SJCRH30 (cell line): Measurements from ENCODE around the gene SH2D6. TPM values are rescaled to one million over a fixed set of nuclear protein-coding genes. Genes with fewer than 3 reads are reported as not detected.
A peak's percentile ranks its signal among the peaks of the same experiment; 100 is the strongest.
"Not testable (repeated sequence)": the region's sequence is repeated elsewhere in the genome, so short reads cannot be mapped to it uniquely, and the experiment has no call there.

Experiments
- DNase-seq, 2 experiments: peaks; one replicate each; pipeline ENCODE4 v3.0.0-alpha.2; 2015 to 2020
- H3K27ac ChIP-seq: fragments of 250-450 bp; sonication (Bioruptor Pico); 2 replicates; pipeline ENCODE4 v1.5.1; 2020; ENCODE audit warnings: mild to moderate bottlenecking, moderate library complexity
- H3K27me3 ChIP-seq: fragments of 250-450 bp; sonication (Bioruptor Pico); 2 replicates; pipeline ENCODE4 v1.5.1; 2020; ENCODE audit warnings: mild to moderate bottlenecking, moderate library complexity
- H3K36me3 ChIP-seq: fragments of 250-450 bp; sonication (Bioruptor Pico); 2 replicates; pipeline ENCODE4 v1.5.1; 2020; ENCODE audit warnings: mild to moderate bottlenecking, moderate library complexity
- H3K4me1 ChIP-seq: fragments of 250-450 bp; sonication (Bioruptor Pico); 2 replicates; pipeline ENCODE4 v1.5.1; 2020; ENCODE audit warnings: mild to moderate bottlenecking, moderate library complexity
- H3K4me3 ChIP-seq: fragments of 250-450 bp; sonication (Bioruptor Pico); 2 replicates; pipeline ENCODE4 v1.5.1; 2020; ENCODE audit warnings: mild to moderate bottlenecking, moderate library complexity
- H3K9me3 ChIP-seq: fragments of 250-450 bp; sonication (Bioruptor Pico); replicated peaks from 2 replicates; pipeline ENCODE4 v1.5.1; 2020; ENCODE audit warnings: mild to moderate bottlenecking, moderate library complexity
- total RNA-seq: library from RNA; depleted of rRNA; stranded (reverse); fragments of >200 nt; shearing (Covaris generic); gene quantifications from 2 replicates; pipeline ENCODE4 v1.2.3, GENCODE V29; 2014

Gene SH2D6
- total RNA-seq, 1 experiment from 2014 or later: 0.77 TPM

DNA sequence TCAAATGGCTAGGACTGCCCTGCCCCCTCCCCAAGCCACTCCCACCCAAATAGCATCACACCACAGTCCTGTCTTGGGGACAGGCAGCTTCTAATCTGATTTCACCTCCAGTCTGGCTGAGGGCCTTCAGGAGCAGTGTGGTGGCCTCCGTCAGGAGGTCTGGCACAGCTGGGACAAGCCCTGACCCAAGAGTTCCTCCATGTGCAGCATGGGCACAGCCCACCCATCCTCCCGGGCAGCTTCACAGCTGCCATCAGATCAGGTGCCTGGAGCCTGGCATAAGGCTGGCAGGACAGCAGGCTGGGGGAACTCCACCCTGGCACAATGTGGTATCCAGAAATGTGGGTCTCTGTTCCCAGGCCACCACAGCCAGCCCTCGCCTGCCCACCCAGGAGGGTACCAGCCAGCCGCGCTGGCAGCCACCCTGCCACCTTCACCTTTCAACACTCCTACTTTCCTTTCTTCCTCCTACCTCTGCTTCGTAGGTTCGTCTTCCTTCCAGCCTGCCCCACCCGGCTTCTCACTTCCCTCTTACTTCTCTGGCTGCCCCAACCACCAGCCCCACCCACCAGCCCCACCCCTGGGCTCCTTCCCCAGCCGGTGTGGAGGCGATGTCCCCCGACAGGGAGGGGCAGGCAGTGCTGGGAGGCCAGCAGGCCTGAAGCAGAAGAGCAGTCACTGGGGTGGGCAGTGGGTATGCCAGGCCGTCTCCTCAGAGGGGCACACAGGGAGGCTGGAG, 8.5 kb upstream of the SH2D6 start, which contains the start of gene CAPG:
CAPG (minus strand) TSS at position 522 of the 739 bp plus-strand sequence. CDS start 8,221 bp downstream, outside the sequence.
- H3K27ac ChIP-seq: no peak within 1 kb of the TSS
- no peak for DNase-seq
- no peaks in the 10 kb centered on the region for H3K9me3 ChIP-seq
- H3K36me3 ChIP-seq: no peaks in the 10 kb centered on the region
- peaks cover 4% of the 10 kb centered on the region; the same call in 1 of the 2 replicates for H3K4me1 ChIP-seq
- no peak within 1 kb of the TSS for H3K4me3 ChIP-seq
- no peaks in the 10 kb centered on the region for H3K27me3 ChIP-seq

DNA sequence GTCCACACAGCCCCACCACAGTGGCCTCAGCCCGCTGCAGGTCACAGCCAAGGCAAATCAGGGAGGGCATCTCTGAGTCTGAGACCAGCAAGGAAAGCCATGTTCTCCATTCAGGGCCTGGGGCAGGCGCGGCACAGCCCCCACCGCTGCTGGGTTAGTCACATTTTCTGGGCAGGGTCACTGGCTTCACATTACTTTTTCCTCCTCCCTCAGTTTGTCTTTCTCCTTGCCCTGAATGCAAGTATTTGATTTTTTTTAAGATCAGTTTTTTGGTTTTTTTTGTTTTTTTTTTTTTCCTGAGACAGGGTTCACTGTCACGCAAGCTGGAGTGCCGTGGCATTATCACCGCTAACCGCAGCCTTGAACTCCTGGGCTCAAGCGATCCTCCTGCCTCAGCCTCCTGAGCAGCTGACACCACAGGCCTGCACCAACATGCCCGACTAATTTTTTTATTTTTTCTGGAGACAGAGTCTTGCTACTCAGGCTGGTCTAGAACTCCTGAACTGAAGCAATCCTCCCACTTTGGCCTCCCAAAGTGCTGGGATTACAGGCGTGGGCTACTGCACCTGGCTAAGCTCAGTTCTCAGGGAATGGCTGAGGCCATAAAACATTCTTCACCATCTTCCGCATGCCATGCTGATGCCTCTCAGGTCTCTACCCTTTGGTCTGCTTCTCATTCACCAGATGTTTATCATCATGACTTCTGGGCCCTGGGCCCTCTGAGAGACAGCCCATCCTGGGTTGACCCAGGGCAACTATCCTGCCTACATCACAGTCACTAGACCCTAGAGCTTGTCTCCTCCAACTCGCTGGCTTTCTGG, 7.7 kb upstream of the SH2D6 start:
- Histone ChIP-seq H3K27ac (no peak overlapping the region), H3K4me3 (no peak overlapping the region), H3K36me3 (no peaks in the 10 kb centered on the region), H3K9me3 (no peaks in the 10 kb centered on the region), H3K4me1 (peaks cover 4% of the 10 kb centered on the region; the same call in 1 of the 2 replicates), H3K27me3 (no peaks in the 10 kb centered on the region)
- no peak for DNase-seq

DNA sequence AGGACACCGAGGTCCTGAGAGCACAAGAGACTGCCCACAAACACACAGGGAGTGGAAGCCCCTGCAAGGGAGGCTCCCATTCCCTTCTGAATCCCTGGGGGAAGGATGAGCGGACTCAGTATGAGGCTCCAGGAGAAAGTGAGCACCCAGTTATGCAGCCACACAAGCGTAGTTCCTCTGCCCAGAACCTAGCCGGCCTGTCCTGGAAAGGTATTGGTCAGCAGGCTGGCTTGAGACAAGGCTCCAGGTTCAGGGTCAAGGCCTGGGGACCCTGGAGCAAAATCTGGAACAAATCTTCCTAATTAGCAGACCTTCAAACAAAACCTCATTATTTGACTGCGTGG, 7.1 kb upstream of the SH2D6 start:
- Histone ChIP-seq H3K4me3 (no peak overlapping the region), H3K9me3 (no peaks in the 10 kb centered on the region), H3K4me1 (peaks cover 4% of the 10 kb centered on the region; the same call in 1 of the 2 replicates), H3K27me3 (no peaks in the 10 kb centered on the region), H3K36me3 (no peaks in the 10 kb centered on the region), H3K27ac (no peak overlapping the region)
- DNase-seq: no peak

DNA sequence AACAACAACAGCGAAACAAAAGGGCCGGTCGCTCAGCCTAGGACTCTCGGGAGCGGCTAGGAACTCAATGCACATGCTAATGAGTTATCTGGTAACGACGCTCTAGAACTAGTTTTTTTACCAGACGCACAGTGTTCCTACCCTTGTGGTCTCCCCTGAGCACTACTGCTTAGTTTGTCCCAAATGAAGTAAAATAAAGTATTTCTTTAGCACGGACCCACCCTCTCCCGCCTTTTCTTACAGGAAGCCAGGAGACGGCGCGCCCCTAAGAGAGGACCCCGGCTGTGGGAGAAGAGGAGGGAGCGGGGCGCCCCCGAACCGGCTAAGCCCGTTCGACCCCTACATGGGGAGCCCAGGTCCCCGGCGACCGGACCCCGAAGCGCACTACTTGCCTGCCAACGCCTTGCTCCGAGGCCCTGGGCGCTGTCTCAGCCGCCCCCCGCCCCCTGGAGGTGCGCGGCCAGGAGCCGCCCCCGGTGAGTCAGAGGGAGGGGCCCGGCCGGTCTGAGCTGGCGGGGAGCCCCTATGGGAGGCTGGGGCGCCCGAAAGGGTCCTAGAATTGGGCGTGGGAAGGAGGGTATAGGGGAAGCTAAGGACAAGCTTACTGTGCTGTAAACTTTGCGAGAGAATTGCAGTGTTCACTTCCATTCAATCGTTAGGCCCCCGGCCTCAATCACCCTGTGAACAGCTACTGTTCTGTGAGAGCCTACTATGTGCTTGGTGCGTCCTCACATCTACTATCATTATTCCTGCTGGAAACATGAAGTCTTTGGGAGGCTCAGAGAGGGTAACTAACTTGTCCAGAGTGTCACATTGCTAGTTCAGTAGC, 4.7 kb upstream of the SH2D6 start:
- H3K27ac ChIP-seq: no peak overlapping the region
- DNase-seq: no peak

DNA sequence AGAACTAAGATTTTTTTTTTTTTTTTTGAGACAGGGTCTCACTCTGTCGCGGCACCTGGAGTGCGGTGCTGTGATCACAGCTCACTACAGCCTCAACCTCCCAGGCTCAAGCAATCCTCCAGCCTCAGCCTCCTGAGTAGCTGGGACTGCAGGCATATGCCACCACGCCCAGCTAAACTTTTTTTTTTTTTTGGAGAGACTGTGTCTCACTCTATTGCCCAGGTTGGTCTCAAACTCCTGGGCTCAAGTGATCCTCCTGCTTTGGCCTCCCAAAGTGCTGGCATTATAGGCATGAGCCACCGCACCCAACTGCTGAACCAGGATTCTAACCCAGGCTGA, 4.1 kb upstream of the SH2D6 start:
- H3K27me3 ChIP-seq, H3K27ac ChIP-seq, H3K36me3 ChIP-seq, H3K4me3 ChIP-seq, H3K9me3 ChIP-seq, DNase-seq, H3K4me1 ChIP-seq: not testable (repeated sequence)

More for the DNA sequence above, 4.7 kb upstream of the SH2D6 start:
- Histone ChIP-seq H3K9me3 (no peaks in the 10 kb centered on the region), H3K27me3 (no peaks in the 10 kb centered on the region), H3K4me1 (peaks cover 3% of the 10 kb centered on the region; the same call in 1 of the 2 replicates), H3K4me3 (no peak overlapping the region), H3K36me3 (no peaks in the 10 kb centered on the region)

DNA sequence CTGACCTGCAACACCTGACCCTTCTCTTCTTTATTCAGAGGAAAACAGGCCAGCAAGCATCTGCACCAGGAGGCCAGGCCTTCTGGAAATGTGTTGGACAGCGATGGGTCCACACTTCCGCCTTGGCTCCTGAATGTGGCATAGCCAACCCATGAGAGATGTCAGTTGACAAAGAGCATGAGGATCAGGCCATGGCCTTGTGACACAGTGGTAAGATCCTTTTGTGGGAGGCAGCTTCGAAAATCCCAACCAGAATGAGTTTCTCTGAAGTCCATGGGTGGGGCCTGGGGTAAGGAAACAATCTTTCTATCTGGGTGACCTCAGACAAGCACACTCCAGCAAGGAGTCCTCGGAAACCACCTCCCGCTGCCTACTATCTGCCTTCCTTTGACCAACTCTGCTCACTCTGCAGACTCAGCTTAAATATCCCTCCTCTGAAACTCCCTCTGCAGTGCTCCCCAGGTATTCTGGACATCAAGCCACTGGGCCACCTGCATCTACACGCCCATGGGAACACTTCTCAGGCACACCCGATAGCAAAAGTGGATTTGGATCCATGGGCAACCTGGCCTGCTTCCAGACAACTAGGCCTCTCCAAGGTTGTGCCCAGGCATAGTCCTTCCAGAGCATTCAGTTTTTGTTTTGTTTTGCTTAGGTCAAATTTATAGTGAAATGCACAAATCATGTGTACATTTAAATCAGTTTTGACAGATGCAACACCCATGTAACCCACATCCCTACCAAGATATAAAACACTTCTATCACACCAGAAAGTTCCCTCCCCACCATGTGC, 3.6 kb upstream of the SH2D6 start:
- Histone ChIP-seq H3K9me3 (no peaks in the 10 kb centered on the region), H3K27ac (no peak overlapping the region), H3K36me3 (no peaks in the 10 kb centered on the region), H3K4me1 (peaks cover 3% of the 10 kb centered on the region; the same call in 1 of the 2 replicates), H3K4me3 (no peak overlapping the region), H3K27me3 (no peaks in the 10 kb centered on the region)
- DNase-seq: no peak

DNA sequence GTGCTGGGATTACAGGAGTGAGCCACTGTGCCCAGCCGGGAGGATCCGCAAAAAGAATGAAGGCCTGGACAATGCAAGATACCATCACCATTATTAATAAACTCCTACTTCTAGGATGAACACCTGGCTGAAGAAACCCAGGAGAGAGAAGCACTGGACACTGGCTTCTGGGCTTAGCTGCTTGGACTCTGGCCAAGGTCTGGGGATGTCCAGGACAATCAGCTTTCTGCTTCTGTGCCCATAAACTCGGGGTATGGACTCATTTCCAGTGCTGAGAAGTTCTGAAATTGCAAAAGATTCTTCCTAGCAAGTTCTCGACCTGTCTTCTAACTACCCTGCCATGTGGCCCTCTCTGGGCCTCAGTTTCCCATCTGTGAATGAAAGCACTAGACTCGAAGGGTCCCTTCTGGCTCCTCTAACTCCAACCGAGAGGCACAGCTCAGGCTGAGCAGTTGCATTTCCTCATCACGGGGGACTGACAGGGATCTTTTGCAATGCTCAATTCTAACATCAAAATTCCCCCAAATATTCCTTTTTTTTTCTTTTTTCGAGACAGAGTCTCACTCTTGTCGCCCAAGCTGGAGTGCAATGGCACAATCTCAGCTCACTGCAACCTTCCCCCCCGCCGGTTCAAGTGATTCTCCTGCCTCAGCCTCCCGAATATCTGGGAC, 2.4 kb upstream of the SH2D6 start:
- H3K4me1 ChIP-seq: peaks cover 7% of the 10 kb centered on the region
- H3K36me3 ChIP-seq: no peaks in the 10 kb centered on the region
- no peak overlapping the region for H3K27ac ChIP-seq
- H3K27me3 ChIP-seq: no peaks in the 10 kb centered on the region
- H3K9me3 ChIP-seq: no peaks in the 10 kb centered on the region
- DNase-seq: no peak
- H3K4me3 ChIP-seq: no peak overlapping the region

DNA sequence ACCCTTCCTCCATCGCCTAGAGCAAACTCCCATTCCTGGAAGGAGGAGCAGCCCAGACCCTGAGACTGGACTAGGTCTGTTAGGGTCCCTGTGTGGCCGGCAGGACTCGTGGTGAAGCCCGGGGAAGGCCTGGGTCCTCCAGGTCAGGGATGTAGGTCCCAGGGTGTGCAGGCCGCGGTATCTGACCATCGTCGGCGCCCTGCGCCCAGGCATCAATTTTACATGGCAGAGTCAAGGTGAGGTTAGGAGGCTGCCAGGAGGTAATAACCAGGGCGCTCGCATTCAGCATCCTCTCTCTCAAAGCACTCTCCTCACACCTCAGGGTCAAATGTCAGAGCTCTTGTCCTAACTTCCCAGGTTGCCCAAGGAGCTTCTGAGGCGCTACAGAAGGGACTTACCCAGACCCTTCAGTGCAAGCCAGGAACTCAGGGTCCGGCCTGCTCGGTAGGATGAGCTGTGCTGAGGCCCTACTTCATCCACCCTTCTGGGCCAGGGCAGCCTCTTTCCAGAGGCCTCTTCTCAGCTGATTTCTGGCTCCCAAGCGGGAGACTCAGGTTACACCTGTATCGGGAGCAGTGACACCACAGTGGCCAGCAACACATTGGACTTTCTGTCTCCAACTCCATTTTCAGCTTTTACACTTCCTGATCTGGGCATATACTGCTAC, 628 bp downstream of the SH2D6 start:
- Histone ChIP-seq H3K9me3 (no peaks in the 10 kb centered on the region), H3K27me3 (no peaks in the 10 kb centered on the region), H3K27ac (peak overlapping the region; percentile 84), H3K36me3 (no peaks in the 10 kb centered on the region), H3K4me1 (peaks cover 18% of the 10 kb centered on the region), H3K4me3 (peak overlapping the region; percentile 72)
- no peak for DNase-seq

DNA sequence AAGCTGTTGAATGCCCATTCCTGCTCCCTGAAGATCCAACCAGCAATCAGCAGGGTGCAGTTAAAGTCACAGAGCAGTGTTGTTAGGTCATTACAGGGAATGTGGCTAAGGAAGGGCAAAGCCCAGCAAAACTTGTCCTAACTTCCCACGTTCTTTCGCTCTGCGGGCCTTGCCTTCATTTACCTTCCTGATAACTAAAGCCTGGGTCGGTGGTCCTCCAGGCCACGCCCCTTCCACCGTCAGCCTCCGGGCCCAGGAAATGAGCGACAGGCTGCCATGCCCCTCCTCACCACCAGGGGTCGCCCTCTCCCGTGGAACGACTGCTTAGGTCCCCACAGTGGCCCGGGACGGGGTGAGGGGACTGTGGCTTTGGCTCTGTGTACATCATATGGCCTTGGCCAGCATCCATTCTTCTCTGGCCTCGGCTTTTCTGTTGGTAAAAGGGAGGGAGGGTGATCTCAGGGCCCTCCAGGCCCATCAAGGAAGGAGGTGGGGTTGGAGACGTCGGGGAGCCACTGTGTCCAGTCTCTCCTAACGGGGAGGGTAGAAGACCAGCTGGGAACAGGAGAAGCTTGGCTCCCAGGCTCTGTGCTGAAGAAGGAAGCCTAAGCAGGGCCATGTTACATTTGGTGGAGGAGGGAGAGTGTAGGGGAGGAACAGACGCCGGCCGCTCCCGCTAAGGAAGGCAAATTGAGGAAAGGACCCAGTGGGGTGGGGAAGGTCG, 2.2 kb downstream of the SH2D6 start:
- H3K27me3 ChIP-seq: no peaks in the 10 kb centered on the region
- H3K36me3 ChIP-seq: no peaks in the 10 kb centered on the region
- no peaks in the 10 kb centered on the region for H3K9me3 ChIP-seq
- H3K4me1 ChIP-seq: peaks cover 18% of the 10 kb centered on the region
- H3K27ac ChIP-seq: 0 out of 2 replicates have a peak overlapping the region, but pooled peaks have one; percentile 2
- DNase-seq: peak; percentile 89 to 96
- H3K4me3 ChIP-seq: peak overlapping the region; percentile 4

DNA sequence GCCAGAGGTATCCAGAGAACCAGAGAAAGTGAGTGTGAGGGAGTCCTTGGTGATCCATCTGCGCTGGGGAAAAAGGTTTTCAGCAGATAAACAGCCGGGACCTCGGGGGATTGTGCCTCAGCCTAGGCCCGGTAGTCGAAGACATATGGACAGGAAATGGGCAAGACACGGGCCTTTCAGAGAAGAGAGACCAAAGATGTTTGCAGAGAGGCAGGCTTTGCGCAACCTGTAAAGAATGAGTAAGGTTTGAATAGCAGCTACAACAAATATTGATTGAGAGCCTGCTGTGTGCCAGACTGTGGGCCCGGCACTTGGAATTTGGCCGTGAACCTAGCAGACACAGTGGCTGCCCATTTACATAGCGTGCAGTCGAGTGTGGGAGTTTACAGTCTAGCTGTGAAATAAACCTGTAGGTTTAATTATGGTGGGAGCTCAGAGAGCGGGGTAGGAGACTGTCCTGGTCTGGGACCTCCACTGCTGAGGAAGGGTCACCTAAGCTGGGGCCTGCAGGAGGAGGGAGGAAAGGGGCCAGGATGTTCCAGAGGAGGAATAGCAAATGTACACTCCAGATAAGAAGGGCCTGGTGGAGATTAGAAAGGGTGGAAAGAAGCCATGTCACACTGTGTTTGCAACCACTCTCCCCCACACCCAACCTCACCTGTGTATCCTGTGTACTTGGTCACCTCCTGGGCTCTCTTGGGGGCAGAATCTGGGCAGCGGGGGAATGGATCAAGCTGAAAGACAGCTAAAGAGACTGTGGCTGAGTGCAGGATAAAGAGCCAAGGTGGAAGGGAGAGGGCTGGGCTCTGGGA, 3.0 kb downstream of the SH2D6 start:
- no peak for DNase-seq
- 0 out of 2 replicates have a peak overlapping the region, but pooled peaks have one; percentile 2 for H3K27ac ChIP-seq

DNA sequence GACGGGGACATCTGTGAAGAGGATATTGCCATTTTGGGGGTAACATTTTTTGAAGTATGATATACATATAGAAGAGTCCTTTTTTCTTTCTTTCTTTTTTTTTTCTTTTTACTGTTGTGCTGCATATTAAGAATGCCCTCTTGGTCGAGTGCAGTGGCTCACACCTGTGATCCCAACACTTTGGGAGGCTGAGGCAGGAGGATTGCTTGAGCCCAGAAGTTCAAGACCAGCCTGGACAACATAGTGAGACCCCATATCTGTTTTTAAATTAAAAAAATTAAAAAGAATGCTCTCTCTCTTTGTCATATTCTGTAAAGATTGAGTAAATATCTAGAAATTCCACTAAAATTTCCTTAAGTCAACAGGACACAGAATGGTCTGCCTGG, 3.6 kb downstream of the SH2D6 start:
- Histone ChIP-seq H3K27ac (no peak overlapping the region), H3K36me3 (no peaks in the 10 kb centered on the region), H3K4me1 (peaks cover 18% of the 10 kb centered on the region), H3K27me3 (no peaks in the 10 kb centered on the region), H3K4me3 (no peak overlapping the region), H3K9me3 (no peaks in the 10 kb centered on the region)
- no peak for DNase-seq

More for the DNA sequence above, 3.0 kb downstream of the SH2D6 start:
- Histone ChIP-seq H3K9me3 (no peaks in the 10 kb centered on the region), H3K27me3 (no peaks in the 10 kb centered on the region), H3K36me3 (no peaks in the 10 kb centered on the region), H3K4me1 (peaks cover 18% of the 10 kb centered on the region), H3K4me3 (no peak overlapping the region)

DNA sequence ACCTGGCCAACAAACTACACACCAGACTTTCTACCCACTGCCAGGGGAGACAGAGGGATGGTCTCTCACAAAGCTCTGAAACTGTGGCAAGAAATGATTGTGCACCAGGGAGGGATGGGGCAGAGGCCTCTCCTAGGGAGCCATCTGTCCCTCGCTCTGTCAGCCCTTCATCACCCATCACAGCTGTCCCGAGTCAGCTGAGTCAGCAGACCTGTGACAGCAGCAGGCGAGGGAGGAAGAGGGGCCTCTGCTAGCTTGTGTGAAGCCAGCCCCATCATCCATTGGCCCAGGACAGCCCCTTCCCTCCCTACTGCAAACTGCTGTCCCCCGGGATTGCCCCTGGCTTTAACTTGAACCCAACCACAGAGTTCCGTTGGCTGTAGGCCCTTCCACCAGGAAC, 5.0 kb downstream of the SH2D6 start:
- H3K9me3 ChIP-seq: no peaks in the 10 kb centered on the region
- no peak overlapping the region for H3K27ac ChIP-seq
- H3K36me3 ChIP-seq: no peaks in the 10 kb centered on the region
- peaks cover 15% of the 10 kb centered on the region for H3K4me1 ChIP-seq
- H3K27me3 ChIP-seq: no peaks in the 10 kb centered on the region
- peak; percentile 64 to 73 for DNase-seq
- no peak overlapping the region for H3K4me3 ChIP-seq
